ENCODE data around the gene ZGLP1. TPM values are rescaled to one million over a fixed set of nuclear protein-coding genes. Genes with fewer than 3 reads are reported as not detected.

ZGLP1 gene
- total RNA-seq, 1 donor from 2014 or later = 6.8 TPM

GRCh38 chr19:10256970-10257615 is 52.5 kb downstream of the ZGLP1 start:
- DNase-seq (ENCODE audit: extremely low spot score, unreplicated experiment) = no peak
- no peak overlapping the region for H3K27ac Mint-ChIP-seq (ENCODE audit: unreplicated experiment)

GRCh38 chr19:10256551-10256950 is 53.1 kb downstream of the ZGLP1 start:
- Mint-ChIP-seq H3K4me3 (ENCODE audit: unreplicated experiment) (no peak overlapping the region), H3K4me1 (ENCODE audit: unreplicated experiment) (peaks cover 11% of the 10 kb centered on the region), H3K27me3 (ENCODE audit: unreplicated experiment) (no peaks in the 10 kb centered on the region), H3K27ac (ENCODE audit: unreplicated experiment) (no peak overlapping the region), H3K36me3 (ENCODE audit: unreplicated experiment) (peaks cover 18% of the 10 kb centered on the region), H3K9me3 (ENCODE audit: unreplicated experiment) (no peaks in the 10 kb centered on the region)
- DNase-seq (ENCODE audit: extremely low spot score, unreplicated experiment) = no peak
- no peak for TF ChIP-seq CTCF (IDR thresholded peaks at IDR 0.05)

More at GRCh38 chr19:10256970-10257615, 52.5 kb downstream of the ZGLP1 start:
- TF ChIP-seq CTCF (IDR thresholded peaks at IDR 0.05) = no peak
- no peaks in the 10 kb centered on the region for H3K9me3 Mint-ChIP-seq (ENCODE audit: unreplicated experiment)
- H3K27me3 Mint-ChIP-seq (ENCODE audit: unreplicated experiment) = no peaks in the 10 kb centered on the region
- no peak overlapping the region for H3K4me3 Mint-ChIP-seq (ENCODE audit: unreplicated experiment)
- peaks cover 9% of the 10 kb centered on the region for H3K4me1 Mint-ChIP-seq (ENCODE audit: unreplicated experiment)
- peaks cover 18% of the 10 kb centered on the region for H3K36me3 Mint-ChIP-seq (ENCODE audit: unreplicated experiment)

- Mint-ChIP-seq H3K4me1 (ENCODE audit: unreplicated experiment) (peaks cover 14% of the 10 kb centered on the region), H3K36me3 (ENCODE audit: unreplicated experiment) (peaks cover 18% of the 10 kb centered on the region), H3K9me3 (ENCODE audit: unreplicated experiment) (no peaks in the 10 kb centered on the region), H3K27ac (ENCODE audit: unreplicated experiment) (no peak overlapping the region), H3K27me3 (ENCODE audit: unreplicated experiment) (no peaks in the 10 kb centered on the region), H3K4me3 (ENCODE audit: unreplicated experiment) (no peak overlapping the region)
- no peak for TF ChIP-seq CTCF (IDR thresholded peaks at IDR 0.05)
- no peak for DNase-seq (ENCODE audit: extremely low spot score, unreplicated experiment)
Measured at GRCh38 chr19:10255358-10255757, 54.3 kb downstream of the ZGLP1 start.

Other genes starting within 250 kb of the ZGLP1 start
- 35.9 and 38.7 TPM in 2 replicates for gene SHFL, start 223.5 kb downstream of the ZGLP1 start, total RNA-seq
- gene ANGPTL6, start 207.1 kb downstream of the ZGLP1 start, total RNA-seq = 0.18 and 0.21 TPM in 2 replicates
- gene PPAN, start 203.5 kb downstream of the ZGLP1 start, total RNA-seq = 34.4 and 40.9 TPM in 2 replicates
- gene P2RY11, start 198.1 kb downstream of the ZGLP1 start, total RNA-seq = 11.8 and 15.7 TPM in 2 replicates
- gene EIF3G, start 189.9 kb downstream of the ZGLP1 start, total RNA-seq = 209 and 217 TPM in 2 replicates
- gene DNMT1, start 114.9 kb downstream of the ZGLP1 start, total RNA-seq = 82.3 and 87.2 TPM in 2 replicates
- 21.8 and 23.6 TPM in 2 replicates for gene S1PR2, start 78.5 kb downstream of the ZGLP1 start, total RNA-seq
- 53.4 and 57.0 TPM in 2 replicates for gene MRPL4, start 57.6 kb downstream of the ZGLP1 start, total RNA-seq
- 31.8 and 35.5 TPM in 2 replicates for gene ICAM1, start 38.7 kb downstream of the ZGLP1 start, total RNA-seq
- gene ICAM4, start 22.9 kb downstream of the ZGLP1 start, total RNA-seq = not detected in 2 replicates
- 1.7 and 2.0 TPM in 2 replicates for gene ICAM5, start 19.9 kb downstream of the ZGLP1 start, total RNA-seq
- gene FDX2, start 6.2 kb upstream of the ZGLP1 start, total RNA-seq = 21.5 and 27.4 TPM in 2 replicates
- gene RAVER1, start 23.7 kb upstream of the ZGLP1 start, total RNA-seq = 36.8 and 45.8 TPM in 2 replicates
- gene ICAM3, start 29.8 kb upstream of the ZGLP1 start, total RNA-seq = 7.2 and 9.8 TPM in 2 replicates
- gene TYK2, start 70.8 kb upstream of the ZGLP1 start, total RNA-seq = 117 and 136 TPM in 2 replicates
- gene CDC37, start 93.7 kb upstream of the ZGLP1 start, total RNA-seq = 143 and 148 TPM in 2 replicates
- 12.4 and 12.7 TPM in 2 replicates for gene PDE4A, start 110.7 kb upstream of the ZGLP1 start, total RNA-seq
- gene KEAP1, start 193.5 kb upstream of the ZGLP1 start, total RNA-seq = 80.1 and 80.9 TPM in 2 replicates
- gene S1PR5, start 207.6 kb upstream of the ZGLP1 start, total RNA-seq = 0.83 and 1.8 TPM in 2 replicates
- 28.7 and 30.9 TPM in 2 replicates for gene ATG4D, start 234.1 kb upstream of the ZGLP1 start, total RNA-seq

Data from osteocyte (in vitro differentiated cells).